ENCODE measurements around the gene SAP30BP.

SAP30BP gene

GRCh38 chr17:75731086-75731715 is 64.1 kb downstream of the SAP30BP start:
- ATAC-seq (ENCODE audit: insufficient read depth, low read depth) = no peak
- H3K27ac ChIP-seq (ENCODE audit: low read length) = no peak overlapping the region
- H3K27me3 ChIP-seq (ENCODE audit: insufficient read depth, low read length, poor library complexity) = no peaks in the 10 kb centered on the region
- no peaks in the 10 kb centered on the region for H3K36me3 ChIP-seq (ENCODE audit: insufficient read depth, low read length)
- 0 out of 2 replicates have a peak, but pooled peaks cover 4% of the 10 kb centered on the region for H4K20me1 ChIP-seq (ENCODE audit: insufficient read depth, low read length)
- TF ChIP-seq CTCF (IDR thresholded peaks at IDR 0.05; ENCODE audit: borderline replicate concordance, extremely low read depth, low read length, poor library complexity, severe bottlenecking) (no peak), EZH2 (IDR thresholded peaks at IDR 0.05; ENCODE audit: borderline replicate concordance, low read depth, low read length, severe bottlenecking) (no peak)
- H3K4me1 ChIP-seq (ENCODE audit: insufficient read depth, low read length) = peaks cover 5% of the 10 kb centered on the region; the same call in 1 of the 2 replicates
- no peaks in the 10 kb centered on the region for H3K9me3 ChIP-seq (ENCODE audit: insufficient read depth, low read length, severe bottlenecking)
- H3K79me2 ChIP-seq (ENCODE audit: insufficient read depth, low read length) = no peaks in the 10 kb centered on the region
- no peak overlapping the region for H3K4me2 ChIP-seq (ENCODE audit: insufficient read depth, low read length)
- H3K9ac ChIP-seq (ENCODE audit: low read depth, low read length) = no peak overlapping the region
- no peak overlapping the region for H3K4me3 ChIP-seq (ENCODE audit: low read depth in 1 of 2, low read length in 2 of 2)
- DNase-seq = no peak
- no peak overlapping the region for H2AFZ ChIP-seq (ENCODE audit: low read depth, low read length)

GRCh38 chr17:75731716-75732498 is 64.8 kb downstream of the SAP30BP start:
- no peak overlapping the region for H3K4me3 ChIP-seq (ENCODE audit: low read depth in 1 of 2, low read length in 2 of 2)
- no peaks in the 10 kb centered on the region for H3K36me3 ChIP-seq (ENCODE audit: insufficient read depth, low read length)
- TF ChIP-seq EZH2 (IDR thresholded peaks at IDR 0.05; ENCODE audit: borderline replicate concordance, low read depth, low read length, severe bottlenecking) (no peak), CTCF (IDR thresholded peaks at IDR 0.05; ENCODE audit: borderline replicate concordance, extremely low read depth, low read length, poor library complexity, severe bottlenecking) (no peak)
- 0 out of 2 replicates have a peak, but pooled peaks cover 4% of the 10 kb centered on the region for H4K20me1 ChIP-seq (ENCODE audit: insufficient read depth, low read length)
- no peaks in the 10 kb centered on the region for H3K27me3 ChIP-seq (ENCODE audit: insufficient read depth, low read length, poor library complexity)
- H3K9me3 ChIP-seq (ENCODE audit: insufficient read depth, low read length, severe bottlenecking) = no peaks in the 10 kb centered on the region
- no peak overlapping the region for H3K27ac ChIP-seq (ENCODE audit: low read length)
- H3K79me2 ChIP-seq (ENCODE audit: insufficient read depth, low read length) = no peaks in the 10 kb centered on the region
- ATAC-seq (ENCODE audit: insufficient read depth, low read depth) = no peak
- H2AFZ ChIP-seq (ENCODE audit: low read depth, low read length) = no peak overlapping the region
- no peak overlapping the region for H3K9ac ChIP-seq (ENCODE audit: low read depth, low read length)
- H3K4me1 ChIP-seq (ENCODE audit: insufficient read depth, low read length) = peaks cover 5% of the 10 kb centered on the region; the same call in 1 of the 2 replicates
- H3K4me2 ChIP-seq (ENCODE audit: insufficient read depth, low read length) = no peak overlapping the region
- DNase-seq = no peak

- no peak overlapping the region for H3K27ac ChIP-seq (ENCODE audit: low read length)
- H3K36me3 ChIP-seq (ENCODE audit: insufficient read depth, low read length) = no peaks in the 10 kb centered on the region
- H3K27me3 ChIP-seq (ENCODE audit: insufficient read depth, low read length, poor library complexity) = no peaks in the 10 kb centered on the region
- ATAC-seq (ENCODE audit: insufficient read depth, low read depth) (no peak), DNase-seq (no peak)
- TF ChIP-seq EZH2 (IDR thresholded peaks at IDR 0.05; ENCODE audit: borderline replicate concordance, low read depth, low read length, severe bottlenecking) = no peak
- no peak for TF ChIP-seq CTCF (IDR thresholded peaks at IDR 0.05; ENCODE audit: borderline replicate concordance, extremely low read depth, low read length, poor library complexity, severe bottlenecking)
- no peaks in the 10 kb centered on the region for H3K79me2 ChIP-seq (ENCODE audit: insufficient read depth, low read length)
- no peak overlapping the region for H3K9ac ChIP-seq (ENCODE audit: low read depth, low read length)
- H3K4me3 ChIP-seq (ENCODE audit: low read depth in 1 of 2, low read length in 2 of 2) = no peak overlapping the region
- H3K4me1 ChIP-seq (ENCODE audit: insufficient read depth, low read length) = peaks cover 5% of the 10 kb centered on the region; the same call in 1 of the 2 replicates
- no peak overlapping the region for H3K4me2 ChIP-seq (ENCODE audit: insufficient read depth, low read length)
- H2AFZ ChIP-seq (ENCODE audit: low read depth, low read length) = no peak overlapping the region
- H4K20me1 ChIP-seq (ENCODE audit: insufficient read depth, low read length) = 0 out of 2 replicates have a peak, but pooled peaks cover 4% of the 10 kb centered on the region
- H3K9me3 ChIP-seq (ENCODE audit: insufficient read depth, low read length, severe bottlenecking) = no peaks in the 10 kb centered on the region
These were observed 66.3 kb downstream of the SAP30BP start for GRCh38 chr17:75733471-75733870.
